Adrenal gland (tissue), 5 donors: ENCODE data around the gene SCLY.

Experiments
- POLR2A ChIP-seq, 2 donors: fragments of 450-650 bp; IDR thresholded peaks; one replicate each; pipeline ENCODE4 v1.6.1; 2017; ENCODE audit warnings: antibody characterized with exemption in 2 of 2, mild to moderate bottlenecking in 2 of 2, moderate library complexity in 1 of 2
- TF ChIP-seq, protein P1 (sequence below), 6 experiments: fragments of 450-650 bp in 4 of 6; fragments of 200-600 bp in 2 of 6; sonication (generic) in 1 of 6; IDR thresholded peaks; 1 replicate in 5 of 6; 2 replicates in 1 of 6; pipeline versions ENCODE4 v1.5.1 to v1.8.0; 2016 to 2021; ENCODE audit warnings: antibody characterized with exemption in 6 of 6, mild to moderate bottlenecking in 2 of 6, moderate library complexity in 1 of 6
- donor health status: DM: no; HTN: no; CAD: no.

- TF ChIP-seq, protein P1, sequence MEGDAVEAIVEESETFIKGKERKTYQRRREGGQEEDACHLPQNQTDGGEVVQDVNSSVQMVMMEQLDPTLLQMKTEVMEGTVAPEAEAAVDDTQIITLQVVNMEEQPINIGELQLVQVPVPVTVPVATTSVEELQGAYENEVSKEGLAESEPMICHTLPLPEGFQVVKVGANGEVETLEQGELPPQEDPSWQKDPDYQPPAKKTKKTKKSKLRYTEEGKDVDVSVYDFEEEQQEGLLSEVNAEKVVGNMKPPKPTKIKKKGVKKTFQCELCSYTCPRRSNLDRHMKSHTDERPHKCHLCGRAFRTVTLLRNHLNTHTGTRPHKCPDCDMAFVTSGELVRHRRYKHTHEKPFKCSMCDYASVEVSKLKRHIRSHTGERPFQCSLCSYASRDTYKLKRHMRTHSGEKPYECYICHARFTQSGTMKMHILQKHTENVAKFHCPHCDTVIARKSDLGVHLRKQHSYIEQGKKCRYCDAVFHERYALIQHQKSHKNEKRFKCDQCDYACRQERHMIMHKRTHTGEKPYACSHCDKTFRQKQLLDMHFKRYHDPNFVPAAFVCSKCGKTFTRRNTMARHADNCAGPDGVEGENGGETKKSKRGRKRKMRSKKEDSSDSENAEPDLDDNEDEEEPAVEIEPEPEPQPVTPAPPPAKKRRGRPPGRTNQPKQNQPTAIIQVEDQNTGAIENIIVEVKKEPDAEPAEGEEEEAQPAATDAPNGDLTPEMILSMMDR (IDR thresholded peaks at IDR 0.05): no peak
- TF ChIP-seq POLR2A (IDR thresholded peaks at IDR 0.05): no peak
Measured at GRCh38 chr2:238113611-238114010, 52.8 kb downstream of the SCLY start.
